ENCODE measurements around the gene B3GNT5.

The B3GNT5 gene

GRCh38 chr3:183218826-183219225 is 34.2 kb upstream of the B3GNT5 start:
- no peak for TF ChIP-seq CTCF (IDR thresholded peaks at IDR 0.05; ENCODE audit: borderline replicate concordance, insufficient read depth, low read depth, low read length)
- no peak overlapping the region for H3K4me3 ChIP-seq (ENCODE audit: low read depth, low read length)

- H3K4me3 ChIP-seq (ENCODE audit: low read depth, low read length) = no peak overlapping the region
- TF ChIP-seq CTCF (IDR thresholded peaks at IDR 0.05; ENCODE audit: borderline replicate concordance, insufficient read depth, low read depth, low read length) = no peak
Observed at GRCh38 chr3:183220828-183221227, 32.2 kb upstream of the B3GNT5 start.

- no peak for TF ChIP-seq CTCF (IDR thresholded peaks at IDR 0.05; ENCODE audit: borderline replicate concordance, insufficient read depth, low read depth, low read length)
- H3K4me3 ChIP-seq (ENCODE audit: low read depth, low read length) = no peak overlapping the region
Observed at GRCh38 chr3:183222631-183223235, 30.3 kb upstream of the B3GNT5 start.

GRCh38 chr3:183224180-183224970 is 28.7 kb upstream of the B3GNT5 start:
- H3K4me3 ChIP-seq (ENCODE audit: low read depth, low read length) = no peak overlapping the region
- TF ChIP-seq CTCF (IDR thresholded peaks at IDR 0.05; ENCODE audit: borderline replicate concordance, insufficient read depth, low read depth, low read length) = no peak

GRCh38 chr3:183226333-183226890 is 26.6 kb upstream of the B3GNT5 start:
- no peak for TF ChIP-seq CTCF (IDR thresholded peaks at IDR 0.05; ENCODE audit: borderline replicate concordance, insufficient read depth, low read depth, low read length)

GRCh38 chr3:183227586-183227985 is 25.5 kb upstream of the B3GNT5 start:
- TF ChIP-seq CTCF (IDR thresholded peaks at IDR 0.05; ENCODE audit: borderline replicate concordance, insufficient read depth, low read depth, low read length) = no peak
- no peak overlapping the region for H3K4me3 ChIP-seq (ENCODE audit: low read depth, low read length)

More at GRCh38 chr3:183226333-183226890, 26.6 kb upstream of the B3GNT5 start:
- no peak overlapping the region for H3K4me3 ChIP-seq (ENCODE audit: low read depth, low read length)
